Measurements from ENCODE around the gene LXN.

Gene LXN

GRCh38 chr3:158672215-158673176, at the start of gene LXN:
LXN (minus strand) TSS chr3:158672648; CDS start chr3:158672478, 170 bp downstream.
- Histone ChIP-seq H3K4me3 (ENCODE audit: low read length) (peak within 1 kb of the TSS; percentile 42), H2AFZ (ENCODE audit: low read depth, low read length) (no peak within 1 kb of the TSS), H3K36me3 (ENCODE audit: insufficient read depth, low read length) (peaks cover 18% of the 10 kb centered on the region), H3K27me3 (ENCODE audit: insufficient read depth, low read length) (no peaks in the 10 kb centered on the region), H3K4me1 (ENCODE audit: insufficient read depth, low read length) (no peaks in the 10 kb centered on the region), H3K9me3 (ENCODE audit: low read length) (no peaks in the 10 kb centered on the region)

DNA sequence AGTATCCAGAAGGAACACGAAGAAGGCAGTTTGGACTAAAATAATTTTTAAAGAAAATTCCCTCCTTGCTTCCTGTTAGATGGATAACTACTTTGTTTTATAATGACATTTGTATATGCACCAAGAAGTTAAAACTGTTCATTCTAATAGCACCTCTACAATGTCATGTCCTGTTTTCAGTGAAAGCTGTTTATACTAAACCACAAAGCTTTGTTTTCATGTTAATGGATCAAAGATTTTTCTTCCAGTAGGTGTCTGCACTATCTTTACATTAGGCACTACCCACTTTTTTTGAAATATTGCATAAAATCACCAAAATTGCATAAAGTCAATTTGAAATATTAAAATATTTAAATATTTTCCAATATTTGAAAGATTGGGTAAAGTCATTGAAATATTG, 49.7 kb upstream of the LXN start:
- Histone ChIP-seq H3K4me3 (ENCODE audit: low read length) (no peak overlapping the region), H3K36me3 (ENCODE audit: insufficient read depth, low read length) (no peaks in the 10 kb centered on the region), H3K4me1 (ENCODE audit: insufficient read depth, low read length) (no peaks in the 10 kb centered on the region), H3K9me3 (ENCODE audit: low read length) (no peaks in the 10 kb centered on the region), H3K27me3 (ENCODE audit: insufficient read depth, low read length) (no peaks in the 10 kb centered on the region), H2AFZ (ENCODE audit: low read depth, low read length) (no peak overlapping the region)

- Histone ChIP-seq H3K4me3 (ENCODE audit: low read length) (no peak overlapping the region), H3K36me3 (ENCODE audit: insufficient read depth, low read length) (no peaks in the 10 kb centered on the region), H3K27me3 (ENCODE audit: insufficient read depth, low read length) (no peaks in the 10 kb centered on the region), H3K9me3 (ENCODE audit: low read length) (no peaks in the 10 kb centered on the region), H2AFZ (ENCODE audit: low read depth, low read length) (no peak overlapping the region), H3K4me1 (ENCODE audit: insufficient read depth, low read length) (no peaks in the 10 kb centered on the region)
These were observed 46.2 kb upstream of the LXN start for GRCh38 chr3:158718490-158719170.

GRCh38 chr3:158717576-158717975, 45.1 kb upstream of the LXN start:
- Histone ChIP-seq H2AFZ (ENCODE audit: low read depth, low read length) (no peak overlapping the region), H3K36me3 (ENCODE audit: insufficient read depth, low read length) (peaks cover 4% of the 10 kb centered on the region), H3K9me3 (ENCODE audit: low read length) (no peaks in the 10 kb centered on the region), H3K4me3 (ENCODE audit: low read length) (no peak overlapping the region), H3K4me1 (ENCODE audit: insufficient read depth, low read length) (no peaks in the 10 kb centered on the region), H3K27me3 (ENCODE audit: insufficient read depth, low read length) (no peaks in the 10 kb centered on the region)

GRCh38 chr3:158713094-158713499, 40.6 kb upstream of the LXN start:
- H3K9me3 ChIP-seq (ENCODE audit: low read length) = no peaks in the 10 kb centered on the region

GRCh38 chr3:158712443-158712842, 40.0 kb upstream of the LXN start:
- Histone ChIP-seq H3K4me1 (ENCODE audit: insufficient read depth, low read length) (no peaks in the 10 kb centered on the region), H3K27me3 (ENCODE audit: insufficient read depth, low read length) (no peaks in the 10 kb centered on the region), H3K36me3 (ENCODE audit: insufficient read depth, low read length) (peaks cover 14% of the 10 kb centered on the region), H3K4me3 (ENCODE audit: low read length) (no peak overlapping the region), H3K9me3 (ENCODE audit: low read length) (no peaks in the 10 kb centered on the region), H2AFZ (ENCODE audit: low read depth, low read length) (no peak overlapping the region)

More at GRCh38 chr3:158713094-158713499, 40.6 kb upstream of the LXN start:
- Histone ChIP-seq H3K27me3 (ENCODE audit: insufficient read depth, low read length) (no peaks in the 10 kb centered on the region), H3K4me1 (ENCODE audit: insufficient read depth, low read length) (no peaks in the 10 kb centered on the region), H3K36me3 (ENCODE audit: insufficient read depth, low read length) (peaks cover 14% of the 10 kb centered on the region), H2AFZ (ENCODE audit: low read depth, low read length) (no peak overlapping the region), H3K4me3 (ENCODE audit: low read length) (no peak overlapping the region)

GRCh38 chr3:158711886-158712285, 39.4 kb upstream of the LXN start:
- H3K36me3 ChIP-seq (ENCODE audit: insufficient read depth, low read length) = peaks cover 14% of the 10 kb centered on the region
- H3K4me3 ChIP-seq (ENCODE audit: low read length) = no peak overlapping the region
- H3K27me3 ChIP-seq (ENCODE audit: insufficient read depth, low read length) = no peaks in the 10 kb centered on the region
- no peaks in the 10 kb centered on the region for H3K4me1 ChIP-seq (ENCODE audit: insufficient read depth, low read length)
- no peak overlapping the region for H2AFZ ChIP-seq (ENCODE audit: low read depth, low read length)
- no peaks in the 10 kb centered on the region for H3K9me3 ChIP-seq (ENCODE audit: low read length)

- Histone ChIP-seq H3K27me3 (ENCODE audit: insufficient read depth, low read length) (no peaks in the 10 kb centered on the region), H3K4me3 (ENCODE audit: low read length) (no peak overlapping the region), H3K4me1 (ENCODE audit: insufficient read depth, low read length) (no peaks in the 10 kb centered on the region), H2AFZ (ENCODE audit: low read depth, low read length) (no peak overlapping the region), H3K36me3 (ENCODE audit: insufficient read depth, low read length) (peaks cover 14% of the 10 kb centered on the region), H3K9me3 (ENCODE audit: low read length) (no peaks in the 10 kb centered on the region)
These were observed 38.2 kb upstream of the LXN start for GRCh38 chr3:158710601-158711000.

GRCh38 chr3:158709666-158710083, 37.2 kb upstream of the LXN start:
- Histone ChIP-seq H3K36me3 (ENCODE audit: insufficient read depth, low read length) (peaks cover 14% of the 10 kb centered on the region), H3K4me3 (ENCODE audit: low read length) (no peak overlapping the region), H3K27me3 (ENCODE audit: insufficient read depth, low read length) (no peaks in the 10 kb centered on the region), H3K9me3 (ENCODE audit: low read length) (no peaks in the 10 kb centered on the region), H3K4me1 (ENCODE audit: insufficient read depth, low read length) (no peaks in the 10 kb centered on the region), H2AFZ (ENCODE audit: low read depth, low read length) (no peak overlapping the region)

GRCh38 chr3:158703566-158703965, 31.1 kb upstream of the LXN start:
- Histone ChIP-seq H3K36me3 (ENCODE audit: insufficient read depth, low read length) (peaks cover 10% of the 10 kb centered on the region), H3K9me3 (ENCODE audit: low read length) (no peaks in the 10 kb centered on the region), H3K4me3 (ENCODE audit: low read length) (no peak overlapping the region), H3K27me3 (ENCODE audit: insufficient read depth, low read length) (no peaks in the 10 kb centered on the region), H2AFZ (ENCODE audit: low read depth, low read length) (no peak overlapping the region), H3K4me1 (ENCODE audit: insufficient read depth, low read length) (no peaks in the 10 kb centered on the region)

- no peaks in the 10 kb centered on the region for H3K9me3 ChIP-seq (ENCODE audit: low read length)
- no peak overlapping the region for H3K4me3 ChIP-seq (ENCODE audit: low read length)
- no peak overlapping the region for H2AFZ ChIP-seq (ENCODE audit: low read depth, low read length)
- H3K4me1 ChIP-seq (ENCODE audit: insufficient read depth, low read length) = no peaks in the 10 kb centered on the region
- peaks cover 10% of the 10 kb centered on the region for H3K36me3 ChIP-seq (ENCODE audit: insufficient read depth, low read length)
- no peaks in the 10 kb centered on the region for H3K27me3 ChIP-seq (ENCODE audit: insufficient read depth, low read length)
These were observed 30.5 kb upstream of the LXN start for GRCh38 chr3:158702815-158703481.

DNA sequence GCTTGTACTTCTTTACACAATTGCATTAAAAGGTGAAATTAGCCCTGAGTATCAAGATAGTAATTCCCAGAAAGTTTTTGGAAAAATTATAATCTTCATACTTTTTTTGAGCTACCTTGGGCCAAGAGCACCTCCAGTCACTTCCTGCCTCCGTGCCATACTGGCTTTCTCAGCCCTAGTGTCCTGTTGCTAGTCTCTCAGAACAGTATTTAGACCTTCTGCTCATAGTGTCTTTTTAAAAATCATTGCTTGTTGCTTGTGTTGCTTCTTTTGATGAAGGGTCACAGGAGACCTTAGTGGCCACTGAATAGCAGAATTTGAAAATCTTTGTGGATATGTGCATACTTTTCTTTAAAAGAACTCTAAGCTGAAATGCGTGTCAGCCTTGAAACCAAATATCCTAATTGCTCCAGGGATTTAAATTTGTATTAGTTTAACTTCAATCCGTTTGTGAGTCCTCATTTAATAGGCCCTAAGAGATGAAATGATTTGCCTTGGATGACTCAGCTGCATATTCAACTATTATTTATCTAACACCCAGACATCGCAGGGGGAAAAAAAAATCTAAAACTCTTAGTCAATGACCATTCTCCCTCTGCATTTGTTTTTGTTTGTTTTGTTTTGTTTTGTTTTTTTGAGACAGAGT, 29.1 kb upstream of the LXN start:
- H2AFZ ChIP-seq (ENCODE audit: low read depth, low read length) = no peak overlapping the region
- H3K9me3 ChIP-seq (ENCODE audit: low read length) = no peaks in the 10 kb centered on the region
- H3K36me3 ChIP-seq (ENCODE audit: insufficient read depth, low read length) = peaks cover 10% of the 10 kb centered on the region
- no peaks in the 10 kb centered on the region for H3K27me3 ChIP-seq (ENCODE audit: insufficient read depth, low read length)
- no peaks in the 10 kb centered on the region for H3K4me1 ChIP-seq (ENCODE audit: insufficient read depth, low read length)
- H3K4me3 ChIP-seq (ENCODE audit: low read length) = no peak overlapping the region

Measured in neuron (in vitro differentiated cells).